ENCODE results near the gene SIL1.

- TF ChIP-seq HDAC2 (IDR thresholded peaks at IDR 0.05) (no peak), POLR2A (IDR thresholded peaks at IDR 0.05; ENCODE audit: low read length) (no peak)
- TF ChIP-seq, protein P1, sequence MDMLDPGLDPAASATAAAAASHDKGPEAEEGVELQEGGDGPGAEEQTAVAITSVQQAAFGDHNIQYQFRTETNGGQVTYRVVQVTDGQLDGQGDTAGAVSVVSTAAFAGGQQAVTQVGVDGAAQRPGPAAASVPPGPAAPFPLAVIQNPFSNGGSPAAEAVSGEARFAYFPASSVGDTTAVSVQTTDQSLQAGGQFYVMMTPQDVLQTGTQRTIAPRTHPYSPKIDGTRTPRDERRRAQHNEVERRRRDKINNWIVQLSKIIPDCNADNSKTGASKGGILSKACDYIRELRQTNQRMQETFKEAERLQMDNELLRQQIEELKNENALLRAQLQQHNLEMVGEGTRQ (IDR thresholded peaks at IDR 0.05) = no peak
- TF ChIP-seq, protein P2, sequence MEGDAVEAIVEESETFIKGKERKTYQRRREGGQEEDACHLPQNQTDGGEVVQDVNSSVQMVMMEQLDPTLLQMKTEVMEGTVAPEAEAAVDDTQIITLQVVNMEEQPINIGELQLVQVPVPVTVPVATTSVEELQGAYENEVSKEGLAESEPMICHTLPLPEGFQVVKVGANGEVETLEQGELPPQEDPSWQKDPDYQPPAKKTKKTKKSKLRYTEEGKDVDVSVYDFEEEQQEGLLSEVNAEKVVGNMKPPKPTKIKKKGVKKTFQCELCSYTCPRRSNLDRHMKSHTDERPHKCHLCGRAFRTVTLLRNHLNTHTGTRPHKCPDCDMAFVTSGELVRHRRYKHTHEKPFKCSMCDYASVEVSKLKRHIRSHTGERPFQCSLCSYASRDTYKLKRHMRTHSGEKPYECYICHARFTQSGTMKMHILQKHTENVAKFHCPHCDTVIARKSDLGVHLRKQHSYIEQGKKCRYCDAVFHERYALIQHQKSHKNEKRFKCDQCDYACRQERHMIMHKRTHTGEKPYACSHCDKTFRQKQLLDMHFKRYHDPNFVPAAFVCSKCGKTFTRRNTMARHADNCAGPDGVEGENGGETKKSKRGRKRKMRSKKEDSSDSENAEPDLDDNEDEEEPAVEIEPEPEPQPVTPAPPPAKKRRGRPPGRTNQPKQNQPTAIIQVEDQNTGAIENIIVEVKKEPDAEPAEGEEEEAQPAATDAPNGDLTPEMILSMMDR (IDR thresholded peaks at IDR 0.05) = no peak
These were observed 235.4 kb downstream of the SIL1 start for GRCh38 chr5:138962614-138963370.

Measured in A549 (cell line).